Middle frontal gyrus (tissue), 1 donor: Measurements from ENCODE around the gene NME7.
"Not testable (repeated sequence)": the region's sequence is repeated elsewhere in the genome, so short reads cannot be mapped to it uniquely, and the experiment has no call there.

Experiments
- DNase-seq: peaks from one replicate; pipeline ENCODE4 v3.0.0-alpha.2; 2015; ENCODE audit warnings: low spot score; ENCODE audit errors: extremely low spot score

The NME7 gene

DNA sequence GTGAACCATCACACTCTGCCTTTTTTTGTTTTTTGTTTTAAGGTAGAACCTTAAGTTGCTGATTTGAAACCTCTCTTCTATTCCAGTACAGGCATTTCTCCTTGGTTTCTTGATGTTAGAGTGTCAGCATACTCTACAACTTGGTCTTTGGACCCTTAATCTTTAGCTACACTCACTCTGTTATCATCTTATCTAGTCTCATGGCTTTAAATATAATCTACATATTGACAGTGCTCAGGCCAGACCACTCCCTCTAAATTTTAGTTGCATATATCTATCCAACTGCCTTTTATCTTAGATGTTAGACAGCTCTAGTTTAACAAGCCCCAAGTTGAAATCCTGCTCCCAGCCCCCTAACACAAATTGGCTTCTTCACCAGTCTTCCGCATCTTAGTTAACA, 22.1 kb downstream of the NME7 start:
- no peak for DNase-seq

DNA sequence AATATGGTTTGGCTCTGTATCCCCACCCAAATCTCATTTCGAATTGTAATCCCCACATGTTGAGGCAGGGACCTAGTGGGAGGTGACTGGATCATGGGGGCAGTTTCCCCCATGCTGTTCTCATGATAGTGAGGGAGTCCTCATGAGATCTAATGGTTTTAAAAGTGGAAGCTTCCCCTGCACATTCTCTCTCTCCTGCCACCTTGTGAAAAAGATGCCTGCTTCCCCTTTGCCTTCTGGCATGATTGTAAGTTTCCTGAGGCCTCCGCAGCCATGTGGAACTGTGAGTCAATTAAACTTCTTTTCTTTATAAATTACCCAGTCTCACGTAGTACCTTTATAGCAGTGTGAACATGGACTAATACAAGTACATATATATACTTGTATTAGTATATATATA, 25.5 kb downstream of the NME7 start:
- DNase-seq = not testable (repeated sequence)

DNA sequence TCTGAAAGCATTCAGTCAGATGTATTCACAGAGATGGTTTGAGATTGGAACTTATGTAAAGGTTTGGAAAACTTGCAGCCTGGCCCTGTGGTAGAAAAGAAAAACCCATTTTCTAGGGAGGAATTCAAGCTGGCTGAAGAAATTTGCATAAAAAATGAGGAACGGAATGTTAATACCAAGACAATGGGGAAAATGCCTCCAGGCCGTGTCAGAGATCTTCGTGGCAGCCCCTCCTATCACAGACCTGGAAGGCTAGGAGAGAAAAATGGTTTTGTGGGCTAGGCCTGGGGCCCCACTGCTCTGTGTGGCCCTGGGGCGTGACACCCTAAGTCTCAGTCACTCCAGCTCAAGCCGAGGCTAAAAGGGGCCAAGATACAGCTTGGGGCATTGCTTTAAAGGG, 26.7 kb downstream of the NME7 start:
- DNase-seq = no peak

DNA sequence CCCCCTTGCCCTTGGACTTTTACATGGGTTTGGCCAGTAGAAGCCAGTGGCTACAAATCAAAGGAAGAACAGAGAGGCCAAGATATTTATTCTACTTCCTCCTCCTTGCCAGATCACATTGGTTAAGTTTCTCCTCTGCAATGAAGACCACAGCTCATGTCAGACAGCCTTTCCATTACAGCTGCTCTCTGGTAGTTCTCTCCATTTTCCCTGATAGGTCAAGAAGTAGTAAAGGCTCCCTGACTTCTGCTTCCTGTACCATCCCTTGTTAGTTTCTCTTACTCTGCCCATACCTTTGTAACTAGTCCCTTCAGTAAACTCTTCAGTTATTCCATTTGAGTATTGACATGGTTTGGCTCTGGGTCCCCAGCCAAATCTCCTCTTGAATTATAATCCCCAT, 27.8 kb downstream of the NME7 start:
- no peak for DNase-seq

DNA sequence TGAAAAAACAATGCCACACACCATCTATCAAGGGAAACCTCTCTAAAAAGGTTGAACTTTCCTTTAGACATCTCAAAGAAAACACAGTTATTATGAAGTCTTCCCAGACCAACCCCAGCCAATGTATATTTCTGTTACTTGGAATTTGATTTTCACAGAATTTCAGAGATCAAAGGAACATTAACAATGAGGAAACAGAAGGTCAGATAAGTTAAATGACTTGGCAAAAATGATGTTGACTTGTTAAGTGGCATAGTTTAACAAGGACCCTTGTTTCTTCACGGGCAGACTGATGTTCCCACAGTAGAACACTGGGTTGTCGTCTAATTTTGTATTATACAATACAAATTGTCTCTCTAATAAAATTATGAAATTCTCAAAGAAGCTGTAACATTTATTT, 29.0 kb downstream of the NME7 start:
- no peak for DNase-seq

DNA sequence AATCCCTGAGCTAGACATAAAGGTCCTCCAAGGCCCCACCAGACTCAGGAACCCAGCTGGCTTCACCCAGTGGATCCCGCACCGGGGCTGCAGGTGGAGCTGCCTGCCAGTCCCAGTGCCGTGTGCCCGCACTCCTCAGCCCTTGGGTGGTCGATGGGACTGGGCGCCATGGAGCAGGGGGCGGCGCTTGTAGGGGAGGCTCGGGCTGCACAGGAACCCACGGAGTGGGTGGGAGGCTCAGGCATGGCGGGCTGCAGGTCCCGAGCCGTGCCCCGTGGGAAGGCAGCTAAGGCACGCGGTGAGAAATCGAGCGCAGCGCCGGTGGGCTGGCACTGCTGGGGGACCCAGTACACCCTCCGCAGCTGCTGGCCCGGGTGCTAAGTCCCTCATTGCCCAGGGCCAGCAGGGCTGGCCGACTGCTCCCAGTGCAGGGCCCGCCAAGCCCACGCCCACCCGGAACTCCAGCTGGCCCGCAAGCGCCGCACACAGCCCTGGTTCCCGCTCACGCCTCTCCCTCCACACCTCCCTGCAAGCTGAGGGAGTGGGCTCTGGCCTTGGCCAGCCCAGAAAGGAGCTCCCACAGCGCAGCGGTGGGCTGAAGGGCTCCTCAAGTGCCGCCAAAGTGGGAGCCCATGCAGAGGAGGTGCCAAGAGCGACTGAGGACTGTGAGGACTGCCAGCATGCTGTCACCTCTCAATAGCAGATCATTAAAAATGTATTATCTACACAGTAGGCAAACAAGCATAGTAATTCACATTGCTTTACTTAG, 30.5 kb downstream of the NME7 start:
- DNase-seq = not testable (repeated sequence)

DNA sequence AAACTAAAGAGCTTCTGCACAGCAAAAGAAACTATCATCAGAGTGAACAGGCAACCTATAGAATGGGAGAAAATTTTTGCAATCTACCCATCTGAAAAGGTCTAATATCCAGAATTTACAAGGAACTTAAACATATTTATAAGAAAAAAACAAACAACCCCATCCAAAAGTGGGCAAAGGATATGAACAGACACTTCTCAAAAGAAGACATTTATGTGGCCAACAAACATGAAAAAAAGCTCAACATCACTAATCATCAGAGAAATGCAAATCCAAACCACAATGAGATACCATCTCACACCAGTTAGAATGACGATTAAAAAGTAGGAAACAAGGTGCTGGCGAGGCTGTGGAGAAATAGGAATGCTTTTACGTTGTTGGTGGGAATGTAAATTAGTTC, 32.9 kb downstream of the NME7 start:
- not testable (repeated sequence) for DNase-seq

DNA sequence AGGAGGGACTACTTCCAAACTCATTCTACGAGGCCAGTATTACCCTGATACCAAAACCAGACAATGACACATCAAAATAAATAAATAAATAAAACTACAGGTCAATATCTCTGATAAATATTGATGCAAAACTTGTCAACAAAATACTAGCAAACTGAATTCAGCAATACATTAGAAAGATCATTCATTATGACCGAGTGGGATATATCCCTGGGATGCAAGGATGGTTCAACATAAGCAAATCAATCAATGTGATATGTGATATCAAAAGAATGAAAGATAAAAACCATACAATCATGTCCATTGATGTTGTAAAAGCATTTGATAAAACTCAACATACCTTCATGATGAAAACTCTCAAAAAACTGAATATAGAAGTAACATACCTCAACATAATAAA, 36.7 kb downstream of the NME7 start:
- DNase-seq = no peak

DNA sequence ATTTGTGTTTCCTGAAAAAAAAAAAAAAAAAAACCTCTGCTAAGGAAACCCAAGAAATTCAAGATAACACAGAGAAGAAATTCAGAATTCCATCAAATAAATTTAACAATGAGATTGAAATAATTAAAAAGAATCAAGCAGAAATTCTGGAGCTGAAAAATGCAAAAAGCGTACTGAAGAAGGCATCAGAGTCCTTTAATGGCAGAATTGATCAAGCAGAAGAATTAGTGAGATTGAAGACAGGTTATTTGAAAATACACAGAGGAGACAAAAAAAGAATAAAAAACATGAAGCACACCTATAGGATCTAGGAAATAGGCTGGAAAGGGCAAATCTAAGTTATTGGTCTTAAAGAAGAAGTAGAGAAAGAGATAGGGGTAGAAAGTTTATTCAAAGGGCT, 38.2 kb downstream of the NME7 start:
- DNase-seq = no peak

DNA sequence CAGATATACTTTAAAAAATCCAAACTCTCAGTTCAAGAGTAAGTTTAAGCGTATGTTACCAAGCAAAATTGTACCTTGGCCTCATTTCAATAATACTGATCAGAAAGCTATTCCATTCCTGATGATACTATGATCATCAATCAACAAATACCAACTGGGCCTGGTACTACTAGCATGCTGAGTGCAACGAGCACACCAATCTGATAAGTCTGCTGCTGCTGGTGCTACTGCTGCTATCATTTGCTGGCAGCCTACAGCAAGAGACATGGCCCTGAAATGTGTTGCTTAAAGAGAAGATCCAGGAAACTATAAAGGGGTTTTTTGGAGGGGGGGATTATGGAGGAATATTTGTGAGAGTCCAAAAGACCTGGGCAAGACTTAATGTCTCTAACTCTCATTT, 39.7 kb downstream of the NME7 start:
- no peak for DNase-seq

DNA sequence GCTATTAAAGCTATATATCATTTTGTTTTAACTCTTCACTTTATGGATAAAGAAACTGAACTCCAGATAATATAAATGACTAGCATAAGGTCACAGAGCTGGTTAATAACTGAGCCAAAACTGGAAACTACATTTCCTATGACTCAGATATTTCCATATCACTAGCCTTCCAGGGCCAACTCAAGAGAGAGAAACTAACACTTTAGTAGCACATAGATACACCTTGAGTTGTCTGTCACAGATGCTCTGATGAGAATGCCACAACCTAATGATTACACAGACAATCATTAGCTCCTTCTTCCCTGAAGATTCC, 40.7 kb downstream of the NME7 start:
- DNase-seq = no peak

DNA sequence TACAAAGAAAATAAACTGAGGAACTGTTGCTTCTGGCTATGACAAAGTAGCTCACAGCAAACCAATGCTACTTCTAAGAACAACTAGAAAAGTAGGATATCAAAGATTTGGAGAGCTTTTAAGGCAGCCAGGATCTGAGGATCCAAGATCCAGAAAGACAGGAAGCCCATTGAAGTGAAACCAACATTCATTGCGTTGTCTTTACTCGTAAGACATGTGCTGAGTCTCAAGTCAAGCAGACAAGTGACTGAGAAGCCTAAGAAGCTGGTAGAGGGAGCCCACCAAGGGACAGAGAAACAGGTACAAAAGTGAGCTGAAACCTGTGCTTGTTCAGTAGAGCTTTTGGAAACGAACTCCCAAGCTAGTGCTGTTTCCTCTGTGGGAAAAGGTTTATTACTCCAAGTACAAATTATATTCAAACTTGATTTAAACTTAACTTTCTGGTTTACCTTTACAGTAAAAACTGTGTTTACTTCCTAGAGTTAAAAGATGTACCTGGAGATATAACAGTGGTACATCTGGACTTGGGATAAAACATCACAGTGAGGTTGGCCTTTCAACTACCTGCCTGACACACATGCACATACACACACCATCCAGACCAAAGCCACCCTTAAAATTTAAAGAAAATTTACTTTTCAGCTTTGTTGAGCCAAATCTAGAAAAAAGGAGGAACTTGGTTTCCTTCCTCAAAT, 41.2 kb downstream of the NME7 start:
- no peak for DNase-seq

DNA sequence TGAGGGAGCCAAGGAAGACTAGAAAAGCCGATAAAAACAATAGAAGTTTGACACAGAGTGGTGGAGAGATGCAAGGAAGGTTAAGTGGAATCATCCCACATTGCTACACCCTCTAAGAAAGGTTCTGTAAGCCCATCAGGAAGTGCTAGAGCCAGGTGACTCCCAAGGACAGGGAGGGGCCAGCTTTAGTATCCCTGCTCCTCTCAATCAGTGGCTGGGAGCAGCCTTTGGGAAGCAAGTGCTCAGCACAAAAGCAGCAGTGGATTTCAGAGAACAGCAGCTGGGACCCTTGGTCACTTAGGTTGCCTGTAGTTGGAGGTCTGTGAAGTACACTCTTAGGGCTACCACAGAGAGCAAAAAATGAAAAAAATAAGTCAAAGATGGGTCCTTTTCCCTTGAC, 42.5 kb downstream of the NME7 start:
- DNase-seq = no peak

DNA sequence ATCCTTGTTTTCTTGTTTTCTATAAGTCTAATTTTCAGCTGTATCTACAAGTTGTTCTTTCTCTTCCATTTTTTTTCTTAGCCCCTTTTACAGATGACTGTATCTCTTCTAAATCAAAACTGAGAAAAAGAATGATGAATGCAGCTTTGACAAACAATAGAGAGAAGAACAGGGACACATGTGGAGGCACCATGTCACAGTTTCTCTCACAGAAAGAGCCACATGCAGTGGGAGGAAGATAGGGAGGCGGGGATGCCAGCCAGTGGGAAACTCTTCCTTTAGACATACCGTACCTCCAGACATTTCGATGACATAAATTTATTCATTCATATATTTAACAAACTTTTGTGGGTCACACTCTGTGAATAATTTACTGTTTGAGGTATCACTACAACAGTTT, 45.5 kb downstream of the NME7 start:
- no peak for DNase-seq

DNA sequence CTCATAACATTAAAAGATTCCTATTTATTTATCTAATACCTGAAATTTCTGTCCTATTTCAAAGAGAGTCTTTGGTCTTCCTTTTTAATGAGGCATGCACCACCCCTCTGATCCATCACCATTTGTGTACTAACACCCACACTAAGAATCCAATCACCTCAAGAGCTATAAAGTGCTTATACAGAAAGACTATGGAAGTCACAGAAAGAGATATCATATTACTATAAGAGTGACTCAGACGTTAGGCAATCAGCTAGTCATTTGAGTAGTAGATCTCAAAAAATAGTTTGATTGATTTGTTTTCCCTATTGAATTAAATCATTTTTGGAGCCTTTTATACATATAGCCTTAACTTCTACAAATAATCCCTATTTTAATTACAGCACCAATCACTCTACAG, 46.1 kb downstream of the NME7 start:
- no peak for DNase-seq

DNA sequence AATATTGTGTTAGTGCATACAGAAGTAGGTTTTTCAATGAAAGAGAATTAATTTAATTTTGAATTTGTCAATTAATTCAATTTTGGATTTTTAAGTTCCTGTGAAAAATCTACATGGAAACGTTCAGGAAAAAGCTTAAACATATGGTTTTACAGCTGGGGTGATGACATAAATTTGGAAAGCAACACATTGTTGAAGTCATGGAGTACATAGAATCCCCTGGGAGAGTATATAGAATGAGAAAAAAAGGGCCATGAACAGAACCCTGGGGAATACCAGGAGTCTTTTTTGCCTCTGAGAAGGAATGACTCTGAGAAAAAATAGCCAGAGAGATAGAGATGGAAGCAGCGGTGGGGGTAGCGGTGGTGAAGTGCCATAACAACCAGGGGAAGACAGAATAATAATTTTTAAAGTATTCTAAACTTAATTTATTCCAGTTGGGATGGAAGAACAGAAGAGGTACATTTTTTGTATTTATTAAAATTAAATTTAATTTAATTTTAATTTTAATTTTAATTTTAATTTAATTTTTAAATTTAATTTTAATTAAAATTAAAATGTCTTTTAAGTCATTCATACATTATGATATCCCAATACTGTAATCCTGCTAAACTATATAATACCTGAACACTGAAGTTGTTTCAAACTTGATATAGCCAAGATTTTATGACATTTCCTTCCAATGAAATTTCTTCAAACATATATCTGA, 48.9 kb downstream of the NME7 start:
- no peak for DNase-seq

DNA sequence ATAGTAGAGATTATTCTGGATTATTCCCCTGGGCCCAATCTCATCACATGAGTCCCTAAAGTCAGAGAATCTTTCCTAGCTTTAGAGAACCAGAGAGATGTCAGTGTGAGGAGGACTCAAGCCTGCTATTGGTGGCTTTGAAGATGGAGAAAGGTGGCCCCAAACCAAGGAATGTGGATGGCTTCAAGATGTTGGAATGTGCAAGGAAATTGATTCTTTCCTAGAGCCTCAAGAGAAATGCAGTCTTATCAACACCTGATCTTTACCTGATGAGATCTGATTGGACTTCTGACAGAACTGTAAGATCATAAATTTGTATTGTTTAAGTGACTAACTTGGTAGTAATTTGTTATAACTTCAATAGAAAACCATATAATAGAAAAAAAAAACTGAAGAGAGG, 51.0 kb downstream of the NME7 start:
- no peak for DNase-seq

DNA sequence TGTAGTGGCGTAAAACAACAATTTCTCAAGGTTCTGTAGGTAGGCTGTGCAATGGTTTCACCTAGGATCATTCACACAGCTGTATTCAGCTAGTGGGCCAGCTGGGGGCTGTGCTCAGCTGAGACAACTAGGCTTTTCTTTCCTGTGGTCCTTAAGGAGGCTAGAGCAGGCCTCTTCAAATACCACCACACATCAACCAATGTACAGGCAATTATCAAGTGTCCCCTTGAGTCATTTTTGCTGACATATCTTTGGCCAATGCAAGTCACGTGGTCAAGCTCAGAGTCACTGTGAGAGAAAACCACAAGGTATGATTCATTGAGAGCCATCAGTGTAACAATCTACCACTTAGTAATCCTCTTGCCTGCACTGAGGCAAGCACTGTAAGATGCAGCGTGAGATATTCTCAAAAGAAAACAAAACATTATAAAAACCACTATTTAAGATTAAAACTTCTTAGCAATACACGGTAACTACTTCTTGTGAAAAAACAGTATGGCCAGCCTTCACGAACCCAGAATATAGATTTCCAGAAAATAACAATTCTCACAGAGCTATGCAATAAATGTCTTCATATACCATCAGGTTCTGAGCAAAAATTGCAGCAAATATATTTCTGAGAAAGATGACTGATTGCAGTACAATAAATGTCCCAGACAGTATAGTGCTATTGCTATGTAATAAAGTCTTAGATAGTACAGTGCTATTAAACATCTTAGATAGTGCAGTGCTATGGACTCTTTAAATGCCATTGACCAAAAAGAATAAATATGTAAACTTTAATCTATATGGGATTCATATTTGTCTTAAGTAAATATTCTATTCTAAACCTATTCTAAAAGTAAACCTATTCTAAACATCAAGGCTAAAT, 55.3 kb downstream of the NME7 start:
- DNase-seq = no peak

DNA sequence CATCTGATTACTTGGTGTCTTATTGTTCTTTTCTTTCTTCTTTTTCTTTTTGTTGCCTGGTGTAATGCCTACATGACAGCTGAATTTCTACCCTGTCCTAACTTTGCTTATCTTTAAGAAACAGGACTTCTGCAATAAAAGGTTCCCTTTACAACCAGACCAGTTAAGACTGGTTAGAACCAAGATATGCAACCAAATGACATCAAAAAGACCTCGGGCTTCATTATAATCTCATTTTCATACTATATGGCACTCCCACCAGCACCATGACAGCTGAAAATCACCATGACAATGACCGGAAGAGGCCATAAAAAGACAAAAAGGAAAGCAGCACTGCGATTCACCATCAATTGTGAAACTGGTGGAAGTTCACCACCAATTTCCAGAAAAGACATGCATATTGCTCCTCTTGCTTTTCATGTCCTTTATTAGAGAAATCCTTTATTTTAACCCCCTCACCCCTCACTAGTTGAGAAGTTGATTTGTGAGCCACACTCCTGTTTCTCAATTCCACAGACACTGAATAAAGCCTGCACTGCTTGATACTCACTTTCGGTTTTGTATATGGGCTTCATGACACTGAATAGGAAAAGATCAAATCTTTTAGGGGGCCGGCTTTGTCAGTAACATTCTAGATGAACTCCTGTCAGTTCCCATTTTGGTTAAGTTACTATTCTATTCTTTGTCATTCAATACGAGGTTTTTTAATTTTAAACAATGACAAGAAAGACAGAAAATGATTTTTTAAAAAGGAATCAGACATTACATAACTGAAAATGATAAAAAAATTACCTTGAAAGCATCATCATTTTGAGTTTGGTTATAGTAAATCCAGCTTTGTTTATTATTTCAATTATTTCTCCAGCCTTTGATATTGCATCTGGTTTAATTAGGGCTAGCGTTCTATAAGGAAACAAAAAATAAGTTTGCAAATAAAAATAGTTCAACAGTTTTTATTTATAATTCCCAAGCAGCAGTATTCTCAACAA, 58.1 kb downstream of the NME7 start:
- no peak for DNase-seq

DNA sequence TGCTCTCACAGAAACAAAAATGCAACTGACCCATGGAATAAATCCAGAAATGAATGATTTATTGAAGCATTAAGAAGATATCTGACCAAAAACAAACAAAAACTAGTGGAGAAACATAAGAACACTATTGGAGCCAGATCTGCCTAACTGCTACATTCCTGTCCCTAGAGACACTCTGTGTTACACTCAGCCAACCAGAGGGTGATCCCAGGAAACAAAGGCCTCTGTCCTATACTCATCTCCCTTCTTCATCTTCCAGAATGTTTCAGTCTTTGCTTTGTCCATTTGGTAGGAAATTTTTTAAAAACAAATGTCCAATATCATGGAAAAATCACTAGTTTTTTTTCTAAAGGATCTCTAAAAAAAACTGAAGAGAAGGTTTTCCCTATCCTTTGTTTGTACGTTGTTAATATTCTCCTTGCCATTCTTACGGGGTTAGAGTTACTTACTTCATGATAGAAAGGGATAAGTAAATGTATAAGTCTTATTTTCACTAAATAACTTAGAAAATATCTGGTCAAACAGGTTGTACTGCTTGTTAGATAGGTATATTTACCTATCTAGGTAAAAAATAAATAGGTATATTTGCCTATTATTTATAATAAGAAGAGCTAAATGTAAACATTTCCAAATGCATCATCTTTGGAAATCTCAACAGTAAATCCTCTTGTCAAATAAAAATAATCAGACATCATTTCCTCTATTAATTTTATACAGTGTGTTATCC, 59.1 kb downstream of the NME7 start:
- DNase-seq = no peak
